ENCODE measurements around the gene IL17A.

IL17A gene

GRCh38 chr6:52216932-52217575, 30.9 kb downstream of the IL17A start:
- DNase-seq, result no peak

DNA sequence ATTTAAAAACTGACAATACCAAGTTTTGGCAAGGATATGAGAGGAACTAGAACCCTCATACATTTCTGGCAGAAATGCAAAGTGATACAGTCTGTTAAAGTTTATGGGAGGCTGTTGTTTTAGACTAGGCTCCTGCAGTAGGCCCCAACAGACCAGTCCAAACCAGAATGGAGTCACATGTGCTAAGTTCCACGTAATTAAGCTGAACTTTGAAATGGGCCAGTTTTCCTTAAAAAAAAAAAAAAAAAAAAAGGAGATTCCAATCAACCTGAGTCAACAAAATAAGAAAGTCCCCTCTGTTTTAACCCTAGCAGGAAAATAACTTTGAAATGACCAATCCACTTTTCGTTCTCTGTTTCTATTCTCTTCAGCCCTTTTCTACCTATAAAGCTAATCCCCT, 31.6 kb downstream of the IL17A start:
- no peak for DNase-seq

DNA sequence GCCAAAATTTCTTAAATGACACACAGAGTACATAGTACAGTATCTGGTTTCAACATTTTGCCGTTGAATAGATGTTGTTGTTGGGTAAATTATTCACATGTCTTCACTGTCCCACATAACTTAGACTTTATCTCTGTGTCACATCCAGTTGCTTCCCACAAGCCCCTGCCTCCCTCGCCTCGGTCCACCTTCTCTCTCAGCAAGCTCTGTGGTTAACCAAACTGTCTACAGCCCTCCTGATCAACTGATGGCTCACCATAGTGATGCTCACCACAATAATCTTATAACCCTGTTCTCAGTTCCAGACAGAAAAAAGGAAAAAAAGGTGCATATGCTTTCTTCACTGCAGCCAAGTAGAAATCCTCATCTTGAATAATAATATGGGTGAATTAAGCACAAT, 35.1 kb downstream of the IL17A start:
- DNase-seq, result no peak

- no peak for DNase-seq
Observed at GRCh38 chr6:52227495-52227894, 41.3 kb downstream of the IL17A start.

DNA sequence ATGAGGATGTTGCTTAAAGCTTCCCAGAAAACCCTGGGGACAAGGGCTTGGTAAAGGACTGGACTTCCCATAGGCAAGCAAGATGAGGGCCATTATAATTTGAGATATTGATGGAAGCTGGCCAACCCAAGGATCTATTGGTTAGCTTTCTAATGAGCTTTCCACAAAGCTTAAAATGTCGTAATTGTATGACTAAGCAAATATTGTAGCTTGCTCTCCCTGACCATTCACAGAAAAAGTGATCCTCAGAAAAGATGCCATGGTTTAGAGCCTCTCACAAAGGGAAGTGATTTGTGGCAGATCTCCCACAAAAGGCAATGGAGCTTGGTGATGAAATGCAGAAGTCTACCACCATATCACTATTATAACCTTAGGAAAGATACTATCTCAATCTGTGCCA, 44.5 kb downstream of the IL17A start:
- no peak for DNase-seq

DNA sequence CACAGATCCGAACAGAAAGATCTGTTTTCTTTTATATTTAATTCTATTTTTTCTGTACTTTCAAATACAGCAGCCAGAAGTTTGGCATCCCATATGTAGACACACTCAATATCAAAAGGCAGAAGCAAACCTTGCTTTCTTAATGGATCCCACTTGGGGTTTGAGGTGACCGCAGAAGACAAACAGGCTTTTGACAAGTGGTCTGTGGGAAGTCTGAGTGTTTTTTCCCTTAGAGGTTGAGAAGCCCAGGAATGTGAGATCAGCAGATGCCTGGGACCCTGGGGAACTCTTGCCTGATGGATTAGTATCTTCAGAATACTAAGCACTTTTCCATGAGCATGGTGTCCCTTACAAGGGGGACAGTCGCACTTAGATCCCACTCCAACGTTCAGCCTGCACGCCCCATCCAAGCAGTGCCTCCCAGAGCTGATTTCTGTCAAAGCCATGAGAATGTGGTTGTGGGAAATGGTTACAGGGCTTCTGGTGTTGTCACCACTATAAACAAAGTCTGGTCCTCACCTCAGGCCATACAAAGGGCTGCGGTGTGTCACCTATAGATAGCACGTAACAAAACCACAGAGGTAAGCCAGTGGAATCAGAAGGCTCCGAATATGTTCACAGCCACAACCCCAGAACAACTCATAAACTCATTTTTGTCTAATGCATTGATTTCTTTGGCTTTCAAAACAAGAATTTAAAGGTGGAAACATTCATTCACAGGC, 45.4 kb downstream of the IL17A start:
- DNase-seq, result no peak

GRCh38 chr6:52233005-52233404, 46.8 kb downstream of the IL17A start:
- DNase-seq, result no peak

DNA sequence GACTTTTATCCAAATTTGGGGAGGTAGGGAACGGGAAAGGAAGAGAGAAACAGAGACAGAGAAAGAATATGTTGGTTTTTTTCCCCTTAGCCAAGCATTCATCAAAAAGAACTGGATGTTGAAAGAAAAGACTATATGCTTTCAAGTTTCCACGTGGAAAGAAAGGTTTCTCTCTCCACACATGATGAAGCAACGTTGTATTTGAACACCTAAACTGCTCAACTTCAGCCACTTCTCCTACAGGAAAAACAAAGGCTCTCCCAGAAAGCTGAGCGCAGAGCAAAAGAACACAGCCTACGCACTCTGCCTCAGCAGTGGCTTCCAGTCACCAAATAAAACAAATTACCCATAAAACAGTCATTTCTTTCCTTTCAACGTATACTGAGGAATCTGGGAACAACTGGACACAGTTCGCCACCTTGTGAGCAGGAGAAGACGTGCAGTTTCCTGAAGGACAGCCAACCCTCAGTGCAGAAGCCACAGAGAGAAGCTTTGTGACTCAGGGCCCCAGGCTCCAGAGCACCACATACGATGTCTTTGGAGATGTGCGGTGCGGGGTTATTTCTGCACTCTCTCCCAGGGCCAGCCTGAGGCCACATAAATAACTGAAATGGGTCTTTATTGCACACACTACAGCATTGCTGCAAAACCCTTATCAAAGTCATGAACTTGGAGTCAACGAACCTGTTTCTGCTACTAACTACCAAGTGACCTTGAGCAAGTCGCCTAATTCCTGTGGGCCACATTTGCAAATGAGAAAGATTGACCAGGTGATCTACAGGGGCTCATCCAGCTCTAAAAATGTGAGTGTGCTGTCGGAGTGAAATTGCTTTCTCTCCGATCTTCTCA, 48.0 kb downstream of the IL17A start:
- DNase-seq, result peak; percentile 61

Measured in NCI-H748 treated with DMSO at 0.1 percent for 48 hours (cell line).